Smooth muscle cell of trachea (primary cell): Measurements from ENCODE around the gene FAM3B. TPM values are rescaled to one million over a fixed set of nuclear protein-coding genes. Genes with fewer than 3 reads are reported as not detected.

Source experiments
- total RNA-seq: library from RNA; depleted of rRNA; stranded (reverse); fragments of >200 nt; gene quantifications from 2 replicates; pipeline ENCODE4 v1.2.1, GENCODE V29; 2014

FAM3B gene
- total RNA-seq, result not detected in 2 replicates

GRCh38 chr21:41316200-41317062, at the start of gene FAM3B:
Gene FAM3B (plus strand): TSS chr21:41316801. CDS start chr21:41316880, 79 bp downstream.

GRCh38 chr21:41361786-41362604, 45.4 kb downstream of the FAM3B start, which contains the start of gene MX2:
Gene MX2 (plus strand): TSS chr21:41362027. CDS start chr21:41376907, 14,880 bp downstream.

Other genes with a start within 250 kb of the FAM3B start
- 30.6 and 33.3 TPM in 2 replicates for gene BACE2, start 148.6 kb upstream of the FAM3B start, total RNA-seq
- gene MX2, start 45.2 kb downstream of the FAM3B start, total RNA-seq, result 1.8 and 3.6 TPM in 2 replicates
- 6.1 and 8.8 TPM in 2 replicates for gene MX1, start 109.4 kb downstream of the FAM3B start, total RNA-seq
- not detected in 2 replicates for gene TMPRSS2, start 191.4 kb downstream of the FAM3B start, total RNA-seq